ENCODE data around the gene SUN3. TPM values are rescaled to one million over a fixed set of nuclear protein-coding genes. Genes with fewer than 3 reads are reported as not detected.

Gene SUN3
- total and polyA plus RNA-seq, 9 of the 15 experiments (the other 6 are each of a cell fraction or from before 2014, with no cell fraction given), result 0.04 to 0.06 TPM; not detected in 7

DNA sequence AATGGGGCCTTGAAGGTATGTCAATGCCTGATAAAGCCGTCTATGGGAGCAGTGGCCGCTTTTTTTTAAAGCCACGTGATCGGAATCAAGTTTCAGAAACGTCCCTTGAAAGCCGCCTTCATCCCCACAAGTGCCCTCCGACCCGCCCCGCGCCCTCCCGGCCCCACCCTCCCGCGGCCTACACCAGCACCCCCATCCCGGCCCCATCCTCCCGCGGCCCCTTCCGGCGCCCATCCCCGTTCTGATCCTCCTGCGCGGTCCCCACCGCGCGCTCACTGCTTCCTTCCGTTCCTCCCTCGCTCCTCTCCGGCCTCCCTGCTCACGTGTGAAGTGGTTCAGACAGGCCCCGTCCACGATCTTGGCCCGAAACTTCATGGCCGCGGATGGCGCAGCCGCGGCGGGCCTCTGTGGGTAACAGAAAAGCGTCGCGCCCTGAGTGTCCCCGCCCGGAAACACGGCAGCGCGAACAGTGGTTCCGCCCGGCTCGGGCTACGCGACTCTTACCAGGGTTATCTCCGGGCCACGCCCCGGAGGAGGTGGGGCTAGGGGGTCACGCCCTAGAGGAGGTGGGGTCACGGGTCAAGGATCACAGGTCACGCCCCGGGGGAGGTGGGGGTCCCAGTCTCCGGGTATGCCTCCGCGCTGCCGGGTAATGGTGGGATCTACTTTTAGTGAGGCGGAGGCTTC, 49.6 kb downstream of the SUN3 start, which contains the start of gene HUS1 (continued):
- TF ChIP-seq HNRNPLL (IDR thresholded peaks at IDR 0.05; ENCODE audit: low read depth, low read length, poor library complexity, severe bottlenecking), result peak; percentile 87
- peak; percentile 52; the same call in 1 of the 2 replicates for TF ChIP-seq GMEB1 (CRISPR knock-in tag; IDR thresholded peaks at IDR 0.05)
- peak; percentile 90 for TF ChIP-seq TAF7 (tag; IDR thresholded peaks at IDR 0.05)
- TF ChIP-seq, protein P1, sequence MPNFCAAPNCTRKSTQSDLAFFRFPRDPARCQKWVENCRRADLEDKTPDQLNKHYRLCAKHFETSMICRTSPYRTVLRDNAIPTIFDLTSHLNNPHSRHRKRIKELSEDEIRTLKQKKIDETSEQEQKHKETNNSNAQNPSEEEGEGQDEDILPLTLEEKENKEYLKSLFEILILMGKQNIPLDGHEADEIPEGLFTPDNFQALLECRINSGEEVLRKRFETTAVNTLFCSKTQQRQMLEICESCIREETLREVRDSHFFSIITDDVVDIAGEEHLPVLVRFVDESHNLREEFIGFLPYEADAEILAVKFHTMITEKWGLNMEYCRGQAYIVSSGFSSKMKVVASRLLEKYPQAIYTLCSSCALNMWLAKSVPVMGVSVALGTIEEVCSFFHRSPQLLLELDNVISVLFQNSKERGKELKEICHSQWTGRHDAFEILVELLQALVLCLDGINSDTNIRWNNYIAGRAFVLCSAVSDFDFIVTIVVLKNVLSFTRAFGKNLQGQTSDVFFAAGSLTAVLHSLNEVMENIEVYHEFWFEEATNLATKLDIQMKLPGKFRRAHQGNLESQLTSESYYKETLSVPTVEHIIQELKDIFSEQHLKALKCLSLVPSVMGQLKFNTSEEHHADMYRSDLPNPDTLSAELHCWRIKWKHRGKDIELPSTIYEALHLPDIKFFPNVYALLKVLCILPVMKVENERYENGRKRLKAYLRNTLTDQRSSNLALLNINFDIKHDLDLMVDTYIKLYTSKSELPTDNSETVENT (CRISPR knock-in tag; IDR thresholded peaks at IDR 0.05), result peak; percentile 48; the same call in 1 of the 2 replicates
- peak; percentile 88 for TF ChIP-seq RBBP5 (IDR thresholded peaks at IDR 0.05; ENCODE audit: borderline replicate concordance, insufficient read depth, low read length, poor library complexity, severe bottlenecking)
- TF ChIP-seq ETS2 (tag; IDR thresholded peaks at IDR 0.05; ENCODE audit: borderline replicate concordance, poor library complexity, severe bottlenecking), result no peak
- peak; percentile 92 for TF ChIP-seq TAF9B (IDR thresholded peaks at IDR 0.05; ENCODE audit: partially characterized antibody)
- TF ChIP-seq ERF (CRISPR knock-in tag; IDR thresholded peaks at IDR 0.05), result no peak
- peak; percentile 94 for TF ChIP-seq ZNF384 (IDR thresholded peaks at IDR 0.05; ENCODE audit: low read depth, low read length)
- TF ChIP-seq, protein P2, sequence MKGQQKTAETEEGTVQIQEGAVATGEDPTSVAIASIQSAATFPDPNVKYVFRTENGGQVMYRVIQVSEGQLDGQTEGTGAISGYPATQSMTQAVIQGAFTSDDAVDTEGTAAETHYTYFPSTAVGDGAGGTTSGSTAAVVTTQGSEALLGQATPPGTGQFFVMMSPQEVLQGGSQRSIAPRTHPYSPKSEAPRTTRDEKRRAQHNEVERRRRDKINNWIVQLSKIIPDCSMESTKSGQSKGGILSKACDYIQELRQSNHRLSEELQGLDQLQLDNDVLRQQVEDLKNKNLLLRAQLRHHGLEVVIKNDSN (CRISPR knock-in tag; IDR thresholded peaks at IDR 0.05), result peak; percentile 71
- TF ChIP-seq MXD1 (CRISPR knock-in tag; IDR thresholded peaks at IDR 0.05; ENCODE audit: borderline replicate concordance, poor library complexity, severe bottlenecking), result no peak
- TF ChIP-seq ELK1 (CRISPR knock-in tag; IDR thresholded peaks at IDR 0.05), result no peak
- TF ChIP-seq SIX5 (IDR thresholded peaks at IDR 0.05; ENCODE audit: borderline replicate concordance in 1 of 2, insufficient read depth in 1 of 2, low read depth in 1 of 2, low read length in 2 of 2), result peak; percentile 34 to 46; a peak in 3 of 4 replicates
- TF ChIP-seq ZBTB7A (IDR thresholded peaks at IDR 0.05; ENCODE audit: borderline replicate concordance, control insufficient read depth, low read depth, low read length), result peak; percentile 98
- TF ChIP-seq ZBTB8A (IDR thresholded peaks at IDR 0.05; ENCODE audit: partially characterized antibody), result no peak
- no peak; the same call in none of the 2 replicates for TF ChIP-seq CBFA2T2 (conservative IDR thresholded peaks at IDR 0.05)
- TF ChIP-seq RBFOX2 (IDR thresholded peaks at IDR 0.05; ENCODE audit: low read depth, low read length), result peak; percentile 98
- peak; percentile 91 for TF ChIP-seq GTF2E2 (tag; IDR thresholded peaks at IDR 0.05)
